ENCODE data around the gene LHFPL6.

DNA sequence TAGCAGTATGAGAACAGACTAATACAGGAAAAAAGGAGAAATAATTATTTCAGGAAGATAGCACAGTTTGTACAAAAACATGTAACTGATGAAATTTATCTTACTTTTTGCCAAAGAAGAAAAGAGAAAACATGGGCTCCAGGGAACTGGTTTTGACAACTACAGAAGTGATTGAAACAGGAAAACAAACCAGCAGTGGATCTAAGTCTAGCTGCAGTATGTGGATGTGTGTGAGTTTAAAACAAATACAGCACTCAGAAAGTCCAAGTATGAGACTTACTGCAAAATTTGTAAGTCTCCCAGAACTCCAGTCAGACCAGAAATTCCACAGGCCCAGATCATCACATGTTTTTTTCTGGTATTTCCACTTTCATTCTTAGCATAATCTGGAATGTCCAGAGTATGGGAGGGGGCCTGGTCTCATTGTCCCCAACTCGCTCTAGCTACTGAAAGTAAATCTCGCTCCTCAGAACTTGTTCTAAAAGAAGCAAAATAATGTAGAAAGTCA lies 305.3 kb downstream of the LHFPL6 start:
- no peak for TF ChIP-seq CTCF (IDR thresholded peaks at IDR 0.05)
- TF ChIP-seq POLR2AphosphoS5 (IDR thresholded peaks at IDR 0.05), result no peak
